ENCODE results near the gene BRMS1. TPM values are rescaled to one million over a fixed set of nuclear protein-coding genes. Genes with fewer than 3 reads are reported as not detected.

The BRMS1 gene
- polyA plus RNA-seq, 1 donor (not counting 4 experiments of a cell fraction or from before 2014, with no cell fraction given), result 61.4 TPM

GRCh38 chr11:66332371-66333219, 12.3 kb downstream of the BRMS1 start:
- Histone ChIP-seq H3K79me2 (ENCODE audit: control insufficient read depth, insufficient read depth, low read length) (peaks cover 22% of the 10 kb centered on the region), H3K9ac (ENCODE audit: control insufficient read depth, extremely low read depth, insufficient read depth, low read length) (no peak overlapping the region), H2AFZ (ENCODE audit: control insufficient read depth, low read length) (no peak overlapping the region), H3K4me2 (ENCODE audit: control insufficient read depth, extremely low read depth, insufficient read depth, low read depth, low read length) (no peak overlapping the region), H3K4me3 (ENCODE audit: control insufficient read depth in 2 of 3, extremely low read depth in 1 of 3, insufficient read depth in 2 of 3, low read depth in 1 of 3, low read length in 3 of 3) (no peak overlapping the region), H3K27ac (ENCODE audit: control insufficient read depth, insufficient read depth, low read length) (no peak overlapping the region), H3K9me3 (ENCODE audit: control insufficient read depth, low read depth, low read length) (no peaks in the 10 kb centered on the region), H4K20me1 (ENCODE audit: control insufficient read depth, extremely low read depth, insufficient read depth, low read length) (peaks cover 3% of the 10 kb centered on the region), H3K4me1 (ENCODE audit: control insufficient read depth, extremely low read depth, insufficient read depth, low read length) (peaks cover 40% of the 10 kb centered on the region), H3K36me3 (ENCODE audit: control insufficient read depth in 2 of 2, extremely low read depth in 1 of 2, insufficient read depth in 2 of 2, low read length in 2 of 2) (peaks cover 23 to 32% of the 10 kb centered on the region in 2 experiments), H3K9me1 (ENCODE audit: control insufficient read depth, extremely low read depth, insufficient read depth, low read length) (peaks cover 3% of the 10 kb centered on the region), H3K27me3 (ENCODE audit: control insufficient read depth, extremely low read depth, insufficient read depth, low read length) (no peaks in the 10 kb centered on the region)
- TF ChIP-seq EZH2 (IDR thresholded peaks at IDR 0.05; ENCODE audit: low read length), result no peak
- no peak for TF ChIP-seq CTCF (optimal IDR thresholded peaks at IDR 0.05 in 1 of 3, IDR thresholded peaks at IDR 0.05 in 1 of 3, conservative IDR thresholded peaks at IDR 0.05 in 1 of 3; ENCODE audit: extremely low read depth in 1 of 3, insufficient read depth in 2 of 3, low read length in 3 of 3)
- no peak for FAIRE-seq
- no peak for DNase-seq (ENCODE audit: low read depth, low spot score)
- dilution Hi-C loops (cut with MboI; ENCODE audit: extremely low pct_ligation_motif_present, low sequenced_read_pairs), result no loop called here

- dilution Hi-C loops (cut with MboI; ENCODE audit: extremely low pct_ligation_motif_present, low sequenced_read_pairs), result no loop called here
- FAIRE-seq, result no peak
- peaks cover 22% of the 10 kb centered on the region for H3K79me2 ChIP-seq (ENCODE audit: control insufficient read depth, insufficient read depth, low read length)
- no peaks in the 10 kb centered on the region for H3K9me3 ChIP-seq (ENCODE audit: control insufficient read depth, low read depth, low read length)
- peaks cover 23 to 31% of the 10 kb centered on the region in 2 experiments for H3K36me3 ChIP-seq (ENCODE audit: control insufficient read depth in 2 of 2, extremely low read depth in 1 of 2, insufficient read depth in 2 of 2, low read length in 2 of 2)
- H3K27me3 ChIP-seq (ENCODE audit: control insufficient read depth, extremely low read depth, insufficient read depth, low read length), result no peaks in the 10 kb centered on the region
- H3K27ac ChIP-seq (ENCODE audit: control insufficient read depth, insufficient read depth, low read length), result no peak overlapping the region
- TF ChIP-seq EZH2 (IDR thresholded peaks at IDR 0.05; ENCODE audit: low read length), result no peak
- TF ChIP-seq CTCF (optimal IDR thresholded peaks at IDR 0.05 in 1 of 3, IDR thresholded peaks at IDR 0.05 in 1 of 3, conservative IDR thresholded peaks at IDR 0.05 in 1 of 3; ENCODE audit: extremely low read depth in 1 of 3, insufficient read depth in 2 of 3, low read length in 3 of 3), result no peak
- H3K9me1 ChIP-seq (ENCODE audit: control insufficient read depth, extremely low read depth, insufficient read depth, low read length), result peaks cover 3% of the 10 kb centered on the region
- no peak overlapping the region for H2AFZ ChIP-seq (ENCODE audit: control insufficient read depth, low read length)
- peaks cover 40% of the 10 kb centered on the region for H3K4me1 ChIP-seq (ENCODE audit: control insufficient read depth, extremely low read depth, insufficient read depth, low read length)
- no peak for DNase-seq (ENCODE audit: low read depth, low spot score)
- no peak overlapping the region for H3K4me2 ChIP-seq (ENCODE audit: control insufficient read depth, extremely low read depth, insufficient read depth, low read depth, low read length)
- peaks cover 3% of the 10 kb centered on the region for H4K20me1 ChIP-seq (ENCODE audit: control insufficient read depth, extremely low read depth, insufficient read depth, low read length)
- H3K9ac ChIP-seq (ENCODE audit: control insufficient read depth, extremely low read depth, insufficient read depth, low read length), result no peak overlapping the region
- no peak overlapping the region for H3K4me3 ChIP-seq (ENCODE audit: control insufficient read depth in 2 of 3, extremely low read depth in 1 of 3, insufficient read depth in 2 of 3, low read depth in 1 of 3, low read length in 3 of 3)
Measured at GRCh38 chr11:66331542-66332370, 13.1 kb downstream of the BRMS1 start.
